RKO (cell line): ENCODE results near the gene LGR4.
A peak's percentile ranks its signal among the peaks of the same experiment; 100 is the strongest.
"Not testable (repeated sequence)": the region's sequence is repeated elsewhere in the genome, so short reads cannot be mapped to it uniquely, and the experiment has no call there.

Source experiments
- DNase-seq: peaks from one replicate; pipeline ENCODE4 v3.0.0-alpha.2; 2016; ENCODE audit warnings: low spot score

LGR4 gene

DNA sequence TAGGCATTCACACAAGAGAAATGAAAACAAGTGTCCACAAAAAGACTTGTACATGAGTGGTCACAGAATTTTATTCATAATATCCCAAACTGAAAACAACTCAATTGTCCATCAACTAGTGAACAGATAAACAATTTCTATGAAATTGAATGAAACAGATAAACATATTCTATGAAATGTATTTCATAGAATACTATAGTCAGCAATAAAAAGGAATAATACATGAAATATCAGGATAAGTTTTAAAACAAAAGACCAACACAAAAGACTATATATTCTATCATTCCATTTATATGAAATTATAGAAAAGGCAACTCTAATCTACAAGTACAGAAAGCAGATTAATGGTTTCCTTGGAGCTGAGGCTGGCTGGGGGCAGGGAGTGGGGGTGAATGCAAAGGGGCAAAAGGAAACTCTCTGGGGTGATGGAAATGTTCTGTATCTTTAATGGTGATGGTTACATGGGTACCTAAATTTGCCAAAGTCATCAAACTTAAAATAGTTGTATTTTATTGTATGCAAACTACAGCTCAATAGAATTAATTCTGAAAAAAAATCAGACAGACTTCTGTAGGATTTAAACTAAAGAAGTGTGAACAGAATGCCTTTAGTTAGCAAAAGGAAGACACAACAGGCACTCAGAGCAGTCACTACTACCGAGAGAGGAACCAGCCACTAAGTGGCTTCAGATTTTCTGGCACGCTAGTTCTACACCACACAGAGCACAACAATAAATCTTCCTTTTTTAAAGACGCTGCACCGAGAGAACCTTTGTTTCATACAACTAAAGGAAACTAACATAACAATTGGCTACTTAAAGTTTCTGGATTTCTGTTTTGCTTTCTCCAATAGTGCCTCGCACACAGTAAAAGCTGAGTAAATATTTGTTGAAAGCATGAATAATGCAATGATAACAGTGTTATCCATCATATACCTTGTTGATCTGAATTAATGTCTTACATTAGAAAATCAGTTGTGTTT is 124.9 kb downstream of the LGR4 start:
- no peak for DNase-seq

DNA sequence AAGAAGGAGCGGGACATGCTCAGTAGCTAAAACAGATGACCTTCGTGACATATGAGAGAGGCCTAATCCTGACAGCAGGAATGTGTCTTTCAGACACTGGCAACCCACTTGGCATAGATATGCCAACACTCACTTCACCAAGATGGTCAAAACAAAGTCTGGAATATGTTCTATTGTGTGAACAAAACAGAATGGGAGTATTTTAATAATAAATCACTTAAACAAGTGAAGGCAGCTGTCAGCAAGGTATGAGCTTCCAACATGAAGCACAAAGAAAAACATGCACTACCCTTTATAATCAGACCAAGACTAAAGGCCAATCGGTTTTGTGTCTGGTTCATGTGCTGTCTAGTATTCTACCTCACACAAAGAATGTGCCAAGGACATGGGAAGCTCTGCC is 132.6 kb downstream of the LGR4 start:
- DNase-seq: no peak

DNA sequence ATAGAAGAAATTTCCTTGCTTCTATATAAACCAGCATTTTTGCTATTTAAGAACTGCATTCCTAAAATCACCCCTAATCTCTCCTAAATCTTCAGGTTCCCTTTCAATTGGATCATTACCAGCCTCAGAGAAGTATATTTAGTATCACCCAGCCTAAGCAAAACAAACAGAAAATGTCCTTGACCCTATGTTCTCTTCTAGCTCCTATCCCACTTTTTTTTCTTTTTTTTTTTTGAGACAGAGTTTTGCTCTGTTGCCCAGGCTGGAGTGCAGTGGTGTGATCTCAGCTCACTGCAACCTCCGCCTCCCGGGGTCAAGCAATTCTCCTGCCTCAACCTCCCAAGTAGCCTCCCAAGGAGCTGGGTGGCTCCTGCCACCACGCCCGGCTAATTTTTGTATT is 137.8 kb downstream of the LGR4 start:
- DNase-seq: not testable (repeated sequence)

DNA sequence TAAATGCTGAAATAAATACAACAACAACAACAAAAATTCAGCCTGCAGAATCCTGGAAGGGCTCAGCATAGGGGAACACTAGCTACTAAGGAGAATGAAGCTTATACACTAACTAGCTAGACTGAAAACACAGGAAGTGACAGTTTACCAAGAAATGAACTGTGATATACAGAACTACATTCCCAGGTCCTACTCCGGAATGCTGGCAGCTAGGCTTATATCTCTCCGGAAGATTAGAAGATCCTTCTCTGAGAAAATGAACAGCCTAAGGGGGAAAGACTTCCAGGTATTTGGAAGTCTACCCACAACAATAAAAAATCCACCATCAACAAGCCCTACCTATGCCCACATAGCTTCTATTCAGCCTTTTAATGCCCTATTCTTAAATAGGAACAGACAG is 140.6 kb downstream of the LGR4 start:
- no peak for DNase-seq

DNA sequence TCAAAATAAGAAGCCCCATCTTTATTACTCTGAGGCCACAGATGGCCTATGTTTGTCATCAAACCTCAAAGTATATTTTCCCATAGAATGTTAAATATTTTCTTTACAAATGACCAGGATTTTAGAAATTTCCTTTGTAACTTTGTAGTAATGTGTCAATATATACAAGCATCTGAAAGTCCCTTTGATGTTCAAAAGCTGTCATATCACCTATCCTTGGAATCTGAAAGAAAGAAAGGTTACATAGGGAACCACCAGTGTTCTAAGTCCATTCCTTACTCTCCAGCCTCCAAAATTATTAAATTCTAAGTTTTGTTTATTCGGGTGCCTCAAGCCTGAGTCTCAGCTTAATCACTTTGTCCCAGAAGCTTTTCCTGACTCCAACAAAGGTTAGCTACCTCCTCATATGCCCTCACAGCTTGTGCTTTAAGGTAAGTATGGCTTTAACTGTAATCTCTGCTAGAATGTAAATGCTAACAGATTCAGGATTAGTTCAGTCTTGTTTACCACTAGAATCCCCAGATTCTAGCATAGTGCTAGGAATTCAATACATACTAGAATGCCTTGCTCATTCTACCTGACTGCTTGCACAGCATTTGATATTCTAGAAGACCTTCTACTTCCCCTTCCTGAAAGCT is 141.8 kb downstream of the LGR4 start:
- DNase-seq: no peak

DNA sequence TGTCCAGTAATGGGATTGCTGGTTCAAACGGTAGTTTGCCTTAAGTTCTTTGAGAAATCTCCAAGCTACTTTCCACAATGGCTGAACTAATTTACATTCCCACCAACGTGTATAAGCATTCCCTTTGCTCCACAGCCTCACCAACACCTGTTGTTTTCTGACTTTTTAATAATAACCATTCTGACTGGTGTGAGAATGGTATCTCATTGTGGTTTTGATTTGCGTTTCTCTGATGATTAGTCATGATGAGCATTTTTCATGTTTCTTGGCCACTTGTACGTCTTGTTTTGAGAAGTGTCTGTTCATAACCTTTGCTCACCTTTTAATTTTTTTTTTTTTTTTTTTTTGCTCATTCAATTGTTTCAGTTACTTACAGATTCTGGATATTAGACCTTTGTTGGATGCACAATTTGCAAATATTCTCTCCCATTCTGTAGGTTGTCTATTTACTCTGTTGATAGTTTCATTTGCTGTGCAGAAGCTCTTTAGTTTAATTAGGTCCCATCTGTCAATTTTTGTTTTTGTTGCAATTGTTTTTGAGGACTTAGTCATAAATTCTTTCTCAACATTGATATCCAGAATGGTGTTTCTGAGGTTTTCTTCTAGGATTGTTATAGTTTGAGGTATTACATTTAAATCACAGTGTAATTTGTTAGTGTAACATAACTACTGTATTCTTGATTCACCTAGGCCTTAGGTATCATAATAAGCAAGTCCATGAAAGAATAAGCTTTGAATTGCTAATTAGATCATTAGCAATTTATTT is 142.5 kb downstream of the LGR4 start:
- DNase-seq: no peak

DNA sequence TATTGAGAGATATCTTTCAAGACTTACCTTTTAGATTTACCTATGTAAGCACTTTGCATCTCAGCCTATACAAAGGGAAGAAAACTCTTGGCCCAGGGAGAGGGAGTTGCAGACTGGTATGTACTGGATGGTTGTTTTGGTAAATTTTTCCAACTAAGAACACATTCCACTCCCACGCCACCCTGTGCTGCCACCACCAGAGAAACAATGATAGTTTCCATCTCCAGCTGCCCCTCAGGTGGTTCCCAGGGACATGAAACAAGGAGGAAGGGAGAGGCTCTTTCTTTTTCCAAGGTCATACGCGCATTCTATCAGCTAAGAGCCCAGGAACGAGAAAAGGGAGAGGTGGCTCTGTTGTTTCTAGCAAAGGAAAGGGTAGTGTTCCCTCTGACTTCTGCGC is 144.0 kb downstream of the LGR4 start:
- DNase-seq: no peak

DNA sequence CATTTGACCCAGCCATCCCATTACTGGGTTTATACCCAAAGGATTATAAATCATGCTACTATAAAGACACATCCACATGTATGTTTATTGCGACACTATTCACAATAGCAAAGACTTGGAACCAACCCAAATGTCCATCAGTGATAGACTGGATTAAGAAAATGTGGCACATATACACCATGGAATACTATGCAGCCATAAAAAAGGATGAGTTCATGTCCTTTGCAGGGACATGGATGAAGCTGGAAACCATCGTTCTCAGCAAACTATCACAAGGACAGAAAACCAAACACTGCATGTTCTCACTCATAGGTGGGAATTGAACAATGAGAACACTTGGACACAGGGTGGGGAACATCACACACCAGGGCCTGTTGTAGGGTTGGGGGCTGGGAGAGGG is 145.5 kb downstream of the LGR4 start:
- not testable (repeated sequence) for DNase-seq

DNA sequence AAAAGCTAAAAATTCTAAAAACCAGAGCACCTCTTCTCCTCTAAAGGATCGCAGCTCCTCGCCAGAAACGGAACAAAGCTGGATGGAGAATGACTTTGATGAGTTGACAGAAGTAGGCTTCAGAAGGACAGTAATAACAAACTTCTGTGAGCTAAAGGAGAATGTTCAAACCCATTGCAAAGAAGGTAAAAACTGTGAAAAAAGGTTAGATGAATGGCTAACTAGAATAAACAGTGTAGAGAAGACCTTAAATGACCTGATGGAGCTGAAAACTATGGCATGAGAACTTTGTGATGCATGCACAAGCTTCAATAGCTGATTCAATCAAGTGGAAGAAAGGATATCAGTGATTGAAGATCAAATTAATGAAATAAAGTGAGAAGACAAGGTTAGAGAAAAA is 150.4 kb downstream of the LGR4 start:
- not testable (repeated sequence) for DNase-seq

DNA sequence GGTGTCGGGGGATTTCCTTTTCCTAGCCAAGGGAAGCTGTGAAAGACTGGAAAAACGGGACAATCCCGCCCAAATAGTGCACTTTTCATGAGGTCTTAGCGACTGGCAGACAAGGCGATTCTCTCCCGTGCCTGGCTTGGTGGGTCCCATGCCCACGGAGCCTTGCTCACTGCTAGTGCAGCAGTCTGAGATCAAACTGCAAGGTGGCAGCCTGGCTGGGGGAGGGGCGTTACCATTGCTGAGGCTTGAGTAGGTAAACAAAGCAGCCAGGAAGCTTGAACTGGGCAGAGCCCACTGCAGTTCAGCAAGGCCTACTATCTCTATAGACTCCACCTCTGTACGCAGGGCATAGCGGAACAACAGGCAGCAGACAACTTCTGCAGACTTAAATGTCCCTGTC is 151.2 kb downstream of the LGR4 start:
- DNase-seq: not testable (repeated sequence)

DNA sequence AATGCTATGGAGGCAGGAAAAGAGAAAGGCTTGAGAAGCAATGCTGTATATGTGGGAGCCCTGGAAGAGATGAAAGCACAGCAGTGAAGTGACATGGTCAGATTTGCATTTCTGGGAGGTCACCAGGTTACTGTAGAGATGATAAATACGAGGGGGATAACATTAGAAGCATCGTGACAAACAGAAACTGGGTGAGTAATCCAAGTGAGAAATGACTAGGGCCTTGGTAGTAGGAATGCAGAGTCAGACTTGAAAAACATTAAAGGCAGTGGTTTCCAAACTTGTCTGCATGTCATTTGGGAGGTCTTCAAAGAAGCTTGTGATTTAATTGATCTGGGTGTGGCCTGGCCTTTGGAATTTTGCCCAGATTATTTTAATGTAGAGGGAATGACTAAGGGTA is 153.5 kb downstream of the LGR4 start:
- DNase-seq: peak; percentile 80

DNA sequence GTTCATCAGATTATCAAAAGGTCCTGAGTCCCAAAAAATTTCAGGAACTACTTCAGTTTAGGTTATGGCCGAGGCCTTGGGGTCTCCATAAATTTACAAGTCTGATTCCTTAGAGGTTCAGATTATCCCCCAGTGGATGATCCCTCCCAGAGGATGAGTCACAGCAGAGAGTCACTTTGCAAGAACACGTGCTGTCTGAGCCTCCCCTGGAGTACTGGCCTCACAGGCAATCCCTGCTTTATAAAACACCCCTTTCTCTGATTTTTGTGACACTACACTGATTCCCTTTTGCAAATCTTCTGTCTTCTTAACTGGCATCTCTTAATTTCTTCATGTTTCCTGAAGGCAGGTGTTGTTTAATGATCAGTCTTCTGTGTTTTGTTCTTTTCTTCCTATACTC is 154.8 kb downstream of the LGR4 start:
- DNase-seq: peak; percentile 45
